ENCODE measurements around the gene SLC8B1. TPM values are rescaled to one million over a fixed set of nuclear protein-coding genes. Genes with fewer than 3 reads are reported as not detected.
"Not testable (repeated sequence)": the region's sequence is repeated elsewhere in the genome, so short reads cannot be mapped to it uniquely, and the experiment has no call there.

The SLC8B1 gene
- polyA plus RNA-seq, 4 donors = 13.2 to 19.4 (median 13.5) TPM

- DNase-seq (ENCODE audit: low read depth in 4 of 4, low spot score in 3 of 4) = peak; percentile 81 to 85 (median 82)
Observed at GRCh38 chr12:113358381-113359132, 23.6 kb upstream of the SLC8B1 start, which contains the start of gene PLBD2. Gene PLBD2, plus strand, starts transcription at chr12:113358587. Its CDS starts 14 bp downstream, at chr12:113358601.

- DNase-seq (ENCODE audit: low read depth in 4 of 4, low spot score in 3 of 4) = not testable (repeated sequence)
Observed at GRCh38 chr12:113354192-113354591, 19.3 kb upstream of the SLC8B1 start.

GRCh38 chr12:113351089-113351488 is 16.2 kb upstream of the SLC8B1 start:
- DNase-seq (ENCODE audit: low read depth in 4 of 4, low spot score in 3 of 4) = no peak

DNA sequence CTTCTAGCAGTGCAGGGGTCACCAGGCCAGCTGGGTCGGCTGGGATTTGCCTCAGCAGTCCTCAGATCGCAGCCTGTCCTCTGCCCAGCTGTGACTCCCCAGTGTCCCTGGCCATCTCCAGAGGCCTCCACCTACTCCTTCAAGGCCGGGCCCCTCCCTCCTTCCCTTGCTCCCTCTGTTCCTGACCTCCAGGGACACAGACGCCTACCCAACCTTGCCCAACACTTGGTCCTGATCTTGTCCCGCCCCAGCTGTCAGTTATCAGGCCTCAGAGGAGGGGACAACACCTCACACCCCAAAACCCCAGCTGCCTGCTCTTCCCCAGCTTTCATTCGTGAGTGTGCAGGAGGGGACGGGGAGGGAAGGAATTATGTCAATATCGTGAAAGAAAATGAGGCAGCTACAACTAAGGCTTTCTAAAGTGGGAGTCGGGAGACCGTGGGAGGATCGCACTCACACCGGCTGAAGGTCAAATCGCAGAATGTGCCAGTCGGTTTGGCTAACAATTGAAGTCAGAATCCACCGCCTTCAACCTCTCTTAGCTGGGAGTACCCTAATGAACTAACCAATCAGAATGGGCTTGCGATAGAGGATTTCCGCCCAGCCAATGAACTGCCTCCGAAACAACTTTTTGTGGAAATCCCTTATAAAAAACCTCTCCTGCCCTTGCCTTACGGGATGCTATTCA is 14.1 kb upstream of the SLC8B1 start:
- no peak for DNase-seq (ENCODE audit: low read depth in 4 of 4, low spot score in 3 of 4)

DNA sequence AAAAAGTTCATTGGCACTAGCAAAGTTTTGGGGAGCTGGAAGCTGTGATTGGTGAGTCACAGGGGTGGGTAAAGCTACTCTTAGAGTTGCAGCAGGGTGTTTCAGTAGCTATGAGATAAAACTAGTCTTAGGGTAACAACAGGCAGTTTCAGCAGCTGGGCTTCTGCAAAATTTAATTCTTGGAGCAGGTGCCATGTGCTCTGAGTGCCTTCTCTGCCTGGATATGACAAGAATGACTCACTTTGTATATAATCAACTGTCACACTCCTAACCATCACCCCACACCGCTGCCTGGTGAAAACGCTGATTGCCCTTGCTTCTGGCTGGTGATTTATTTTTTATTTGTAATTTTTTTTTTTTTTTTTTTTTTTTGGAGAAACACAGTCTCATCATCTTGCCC is 13.0 kb upstream of the SLC8B1 start:
- DNase-seq (ENCODE audit: low read depth in 4 of 4, low spot score in 3 of 4) = no peak

GRCh38 chr12:113347107-113347506 is 12.2 kb upstream of the SLC8B1 start:
- DNase-seq (ENCODE audit: low read depth in 4 of 4, low spot score in 3 of 4) = no peak

- DNase-seq (ENCODE audit: low read depth in 4 of 4, low spot score in 3 of 4) = no peak
Observed at GRCh38 chr12:113346353-113346752, 11.4 kb upstream of the SLC8B1 start.

GRCh38 chr12:113345318-113345717 is 10.4 kb upstream of the SLC8B1 start:
- DNase-seq (ENCODE audit: low read depth in 4 of 4, low spot score in 3 of 4) = no peak

GRCh38 chr12:113341535-113341934 is 6.6 kb upstream of the SLC8B1 start:
- DNase-seq (ENCODE audit: low read depth in 4 of 4, low spot score in 3 of 4) = no peak

GRCh38 chr12:113340061-113340460 is 5.2 kb upstream of the SLC8B1 start:
- DNase-seq (ENCODE audit: low read depth in 4 of 4, low spot score in 3 of 4) = no peak

DNA sequence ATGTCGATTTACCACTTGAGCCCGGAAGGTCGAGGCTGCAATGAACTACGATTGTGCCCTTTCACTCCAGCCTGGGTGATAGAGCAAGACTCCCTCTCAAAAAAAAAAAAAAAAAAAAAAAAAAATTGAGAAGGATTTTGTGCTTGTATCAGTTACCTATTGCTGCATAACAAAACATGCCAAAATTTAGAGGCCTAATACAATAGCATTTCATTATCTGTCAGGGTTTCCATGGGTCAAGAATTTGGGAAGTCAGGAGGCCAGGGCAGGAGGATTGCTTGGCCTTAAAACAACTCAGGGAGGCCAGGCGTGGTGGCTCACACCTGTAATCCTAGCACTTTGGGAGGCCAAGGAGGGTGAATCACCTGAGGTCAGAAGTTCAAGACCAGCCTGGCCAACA is 4.6 kb upstream of the SLC8B1 start:
- no peak for DNase-seq (ENCODE audit: low read depth in 4 of 4, low spot score in 3 of 4)

- no peak for DNase-seq (ENCODE audit: low read depth in 4 of 4, low spot score in 3 of 4)
Observed at GRCh38 chr12:113333877-113334785, 778 bp downstream of the SLC8B1 start.

- DNase-seq (ENCODE audit: low read depth in 4 of 4, low spot score in 3 of 4) = no peak
Observed at GRCh38 chr12:113333418-113333750, 1.5 kb downstream of the SLC8B1 start.

- no peak for DNase-seq (ENCODE audit: low read depth in 4 of 4, low spot score in 3 of 4)
Observed at GRCh38 chr12:113332688-113333417, 2.1 kb downstream of the SLC8B1 start.

DNA sequence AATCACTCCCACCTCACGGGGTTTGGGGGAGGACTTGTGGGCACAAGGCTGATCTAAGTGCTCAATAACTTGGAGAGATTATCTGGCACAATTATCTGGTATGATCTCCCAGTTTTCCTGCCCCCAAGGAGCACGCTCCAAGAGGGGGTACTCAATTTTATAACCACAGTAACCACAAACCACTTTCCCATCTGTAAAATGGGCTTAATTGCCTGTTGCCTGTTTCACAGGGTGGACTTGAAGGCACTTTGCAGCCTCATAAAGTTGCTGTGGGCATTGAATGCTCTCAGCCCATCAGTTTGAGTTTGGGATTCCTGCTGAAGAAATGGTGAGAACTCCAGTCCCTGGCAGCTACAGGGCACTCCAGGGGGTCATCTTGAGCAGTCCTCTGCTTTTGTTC is 4.4 kb downstream of the SLC8B1 start:
- DNase-seq (ENCODE audit: low read depth in 4 of 4, low spot score in 3 of 4) = no peak

GRCh38 chr12:113329791-113330417 is 5.0 kb downstream of the SLC8B1 start:
- no peak for DNase-seq (ENCODE audit: low read depth in 4 of 4, low spot score in 3 of 4)

DNA sequence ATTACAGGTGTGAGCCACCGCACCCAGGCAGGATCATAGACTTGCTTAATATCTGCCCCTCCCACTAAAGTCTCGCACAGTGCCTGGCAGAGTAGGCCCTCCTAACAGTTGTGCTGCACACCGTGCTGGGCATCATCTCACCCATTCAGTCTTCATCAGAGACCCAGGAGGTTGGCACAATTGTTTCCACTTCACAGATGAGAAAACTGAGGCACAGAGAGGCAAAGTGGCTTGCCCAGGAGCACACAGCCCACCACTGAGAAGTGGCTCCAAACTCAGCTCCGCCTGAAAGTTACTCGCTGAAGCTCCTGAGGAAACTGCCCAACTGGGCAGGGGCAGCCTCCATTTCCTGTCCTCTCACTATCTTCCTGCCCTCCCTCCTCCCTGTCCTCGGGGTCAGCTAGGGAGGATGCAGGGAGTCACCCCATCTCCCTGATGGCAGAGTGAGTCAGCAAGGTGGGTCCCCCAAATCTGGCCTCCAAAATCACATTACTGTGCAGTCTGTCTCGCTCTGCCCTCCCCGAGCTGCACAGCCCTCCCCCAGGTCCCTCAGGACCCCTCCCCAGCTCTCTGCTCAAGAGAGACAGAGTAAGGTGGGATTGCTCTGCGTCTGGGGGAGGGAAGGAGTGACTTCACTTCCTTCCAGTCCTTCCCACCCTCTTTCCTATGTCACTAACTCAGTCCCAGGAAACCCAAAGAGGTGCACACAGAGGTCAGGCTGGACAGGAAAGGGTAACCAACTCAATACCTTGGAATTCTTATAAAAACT is 5.7 kb downstream of the SLC8B1 start:
- DNase-seq (ENCODE audit: low read depth in 4 of 4, low spot score in 3 of 4) = no peak

GRCh38 chr12:113328368-113328889 is 6.5 kb downstream of the SLC8B1 start:
- no peak for DNase-seq (ENCODE audit: low read depth in 4 of 4, low spot score in 3 of 4)

DNA sequence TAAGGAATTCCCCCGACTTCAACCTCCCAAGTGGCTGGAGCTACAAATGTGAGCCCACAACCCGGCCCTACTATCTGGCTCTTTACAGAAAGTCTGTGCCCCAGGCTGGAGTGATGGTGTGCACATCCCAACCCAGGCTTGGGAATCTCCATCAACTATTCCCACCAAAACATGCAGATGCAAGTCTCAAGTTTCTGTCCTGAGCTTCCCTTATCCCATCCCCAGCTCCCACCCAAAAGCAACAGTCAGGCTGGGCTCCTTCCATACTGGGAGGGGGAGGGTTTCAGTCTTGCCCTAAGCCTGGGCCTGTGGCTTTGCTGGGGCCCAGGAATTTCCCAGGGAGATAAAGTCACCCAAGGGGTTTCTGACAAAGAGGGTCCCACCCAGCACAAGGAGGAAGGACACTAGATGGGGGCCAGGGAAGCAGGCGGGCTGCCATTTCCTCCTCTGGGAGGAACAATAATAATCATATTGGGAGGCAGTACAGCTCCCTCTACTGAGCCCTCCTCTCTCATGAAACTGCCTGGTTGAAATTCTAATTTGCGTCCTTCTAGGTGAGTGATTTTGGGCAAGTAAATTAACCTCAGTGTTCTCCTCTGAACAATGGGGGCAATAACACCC is 8.0 kb downstream of the SLC8B1 start:
- DNase-seq (ENCODE audit: low read depth in 4 of 4, low spot score in 3 of 4) = no peak
